ENCODE results near the gene CEACAM21.

- TF ChIP-seq CTCF (IDR thresholded peaks at IDR 0.05): no peak
- no peak for TF ChIP-seq ZFX (IDR thresholded peaks at IDR 0.05; ENCODE audit: borderline replicate concordance)
These were observed 45.8 kb upstream of the CEACAM21 start for GRCh38 chr19:41530184-41530534.
